ENCODE results near the gene CDKN2C. TPM values are rescaled to one million over a fixed set of nuclear protein-coding genes. Genes with fewer than 3 reads are reported as not detected.

Gene CDKN2C
- total and polyA plus RNA-seq, 2 donors (not counting 1 experiment from before 2014, with no cell fraction given): 24.4 to 31.5 TPM

GRCh38 chr1:50982611-50983010 lies 12.6 kb downstream of the CDKN2C start:
- H3K27ac ChIP-seq (ENCODE audit: insufficient read depth, low read length): no peak overlapping the region
- TF ChIP-seq EZH2 (IDR thresholded peaks at IDR 0.05; ENCODE audit: low read length, missing control alignments) (no peak), CTCF (conservative IDR thresholded peaks at IDR 0.05 in 1 of 2, IDR thresholded peaks at IDR 0.05 in 1 of 2; ENCODE audit: low read depth in 1 of 2, low read length in 2 of 2) (no peak)
- no peak overlapping the region for H3K9ac ChIP-seq (ENCODE audit: insufficient read depth, low read length)
- DNase-seq (ENCODE audit: low read depth in 2 of 2): no peak
- no peak overlapping the region for H3K4me2 ChIP-seq (ENCODE audit: extremely low read depth, insufficient read depth, low read length)
- no peak overlapping the region for H3K4me3 ChIP-seq (replicated peaks in 1 of 4; ENCODE audit: control extremely low read depth in 1 of 4, insufficient read depth in 1 of 4, low read depth in 3 of 4, low read length in 4 of 4)
- no peaks in the 10 kb centered on the region for H3K9me3 ChIP-seq (ENCODE audit: control insufficient read depth, insufficient read depth, low read depth, low read length)
- peaks cover 37% of the 10 kb centered on the region for H3K79me2 ChIP-seq (ENCODE audit: control insufficient read depth, insufficient read depth, low read length)
- H4K20me1 ChIP-seq (ENCODE audit: control insufficient read depth, extremely low read depth, insufficient read depth, low read length): no peaks in the 10 kb centered on the region
- no peaks in the 10 kb centered on the region for H3K36me3 ChIP-seq (ENCODE audit: control insufficient read depth, insufficient read depth, low read length)
- H3K4me1 ChIP-seq (ENCODE audit: control insufficient read depth, extremely low read depth, insufficient read depth, low read length): no peaks in the 10 kb centered on the region
- H3K27me3 ChIP-seq (ENCODE audit: control insufficient read depth, insufficient read depth, low read length): no peaks in the 10 kb centered on the region
- no peak overlapping the region for H2AFZ ChIP-seq (ENCODE audit: low read length)

- no peaks in the 10 kb centered on the region for H3K27me3 ChIP-seq (ENCODE audit: control insufficient read depth, insufficient read depth, low read length)
- DNase-seq (ENCODE audit: low read depth in 2 of 2): no peak
- no peak overlapping the region for H3K9ac ChIP-seq (ENCODE audit: insufficient read depth, low read length)
- H3K9me3 ChIP-seq (ENCODE audit: control insufficient read depth, insufficient read depth, low read depth, low read length): no peaks in the 10 kb centered on the region
- no peaks in the 10 kb centered on the region for H3K4me1 ChIP-seq (ENCODE audit: control insufficient read depth, extremely low read depth, insufficient read depth, low read length)
- H3K27ac ChIP-seq (ENCODE audit: insufficient read depth, low read length): no peak overlapping the region
- H3K4me3 ChIP-seq (replicated peaks in 1 of 4; ENCODE audit: control extremely low read depth in 1 of 4, insufficient read depth in 1 of 4, low read depth in 3 of 4, low read length in 4 of 4): no peak overlapping the region
- peaks cover 34% of the 10 kb centered on the region for H3K79me2 ChIP-seq (ENCODE audit: control insufficient read depth, insufficient read depth, low read length)
- no peak overlapping the region for H2AFZ ChIP-seq (ENCODE audit: low read length)
- no peaks in the 10 kb centered on the region for H3K36me3 ChIP-seq (ENCODE audit: control insufficient read depth, insufficient read depth, low read length)
- TF ChIP-seq EZH2 (IDR thresholded peaks at IDR 0.05; ENCODE audit: low read length, missing control alignments): no peak
- no peak for TF ChIP-seq CTCF (conservative IDR thresholded peaks at IDR 0.05 in 1 of 2, IDR thresholded peaks at IDR 0.05 in 1 of 2; ENCODE audit: low read depth in 1 of 2, low read length in 2 of 2)
- no peak overlapping the region for H3K4me2 ChIP-seq (ENCODE audit: extremely low read depth, insufficient read depth, low read length)
- no peaks in the 10 kb centered on the region for H4K20me1 ChIP-seq (ENCODE audit: control insufficient read depth, extremely low read depth, insufficient read depth, low read length)
Measured at GRCh38 chr1:50983219-50983802, 13.3 kb downstream of the CDKN2C start.

GRCh38 chr1:50985094-50985493 lies 15.0 kb downstream of the CDKN2C start:
- Histone ChIP-seq H3K4me2 (ENCODE audit: extremely low read depth, insufficient read depth, low read length) (no peak overlapping the region), H3K27me3 (ENCODE audit: control insufficient read depth, insufficient read depth, low read length) (no peaks in the 10 kb centered on the region), H3K36me3 (ENCODE audit: control insufficient read depth, insufficient read depth, low read length) (no peaks in the 10 kb centered on the region), H3K27ac (ENCODE audit: insufficient read depth, low read length) (no peak overlapping the region), H3K9me3 (ENCODE audit: control insufficient read depth, insufficient read depth, low read depth, low read length) (no peaks in the 10 kb centered on the region), H3K9ac (ENCODE audit: insufficient read depth, low read length) (no peak overlapping the region), H3K4me1 (ENCODE audit: control insufficient read depth, extremely low read depth, insufficient read depth, low read length) (peaks cover 4% of the 10 kb centered on the region), H2AFZ (ENCODE audit: low read length) (no peak overlapping the region), H3K79me2 (ENCODE audit: control insufficient read depth, insufficient read depth, low read length) (peaks cover 17% of the 10 kb centered on the region), H3K4me3 (replicated peaks in 1 of 4; ENCODE audit: control extremely low read depth in 1 of 4, insufficient read depth in 1 of 4, low read depth in 3 of 4, low read length in 4 of 4) (no peak overlapping the region), H4K20me1 (ENCODE audit: control insufficient read depth, extremely low read depth, insufficient read depth, low read length) (no peaks in the 10 kb centered on the region)
- TF ChIP-seq EZH2 (IDR thresholded peaks at IDR 0.05; ENCODE audit: low read length, missing control alignments) (no peak), CTCF (conservative IDR thresholded peaks at IDR 0.05 in 1 of 2, IDR thresholded peaks at IDR 0.05 in 1 of 2; ENCODE audit: low read depth in 1 of 2, low read length in 2 of 2) (no peak)
- no peak for DNase-seq (ENCODE audit: low read depth in 2 of 2)
